GM23338 (cell line): Measurements from ENCODE around the gene ENOX2. TPM values are rescaled to one million over a fixed set of nuclear protein-coding genes. Genes with fewer than 3 reads are reported as not detected.

Experiments used
- ATAC-seq: fragments of 200-7000 bp; cut with Tn5 transposase; 3 replicates; pipeline ENCODE4 v1.9.1; 2020
- DNase-seq: peaks from one replicate; pipeline ENCODE4 v3.0.0-alpha.2; 2015; ENCODE audit warnings: low spot score
- H2AFZ ChIP-seq: fragments of 200-600 bp; sonication (generic); 2 replicates; pipeline ENCODE4 v1.8.0; 2016; ENCODE audit warnings: antibody characterized with exemption, mild to moderate bottlenecking, moderate library complexity
- H3F3A ChIP-seq: fragments of 200-600 bp; sonication (generic); replicated peaks from 2 replicates; pipeline ENCODE4 v1.8.0; 2017; ENCODE audit warnings: antibody characterized with exemption, mixed run types, low read depth
- H3K27ac ChIP-seq: fragments of 200-600 bp; sonication (generic); 2 replicates; pipeline ENCODE4 v1.6.1; 2016; ENCODE audit warnings: low read depth
- H3K27me3 ChIP-seq: fragments of 200-600 bp; sonication (generic); 2 replicates; pipeline ENCODE4 v1.8.0; 2016; ENCODE audit warnings: mild to moderate bottlenecking, mixed run types, moderate library complexity; ENCODE audit not compliant: insufficient read depth
- H3K36me3 ChIP-seq: fragments of 200-600 bp; sonication (generic); 2 replicates; pipeline ENCODE4 v1.8.0; 2016; ENCODE audit warnings: mild to moderate bottlenecking; ENCODE audit not compliant: insufficient read depth
- H3K4me1 ChIP-seq: fragments of 200-600 bp; sonication (generic); 2 replicates; pipeline ENCODE4 v1.8.0; 2016; ENCODE audit warnings: mild to moderate bottlenecking, moderate library complexity; ENCODE audit not compliant: insufficient read depth
- H3K4me2 ChIP-seq: fragments of 200-600 bp; sonication (generic); 2 replicates; pipeline ENCODE4 v1.7.1; 2017; ENCODE audit warnings: mixed run types
- H3K4me3 ChIP-seq: fragments of 200-600 bp; sonication (generic); 2 replicates; pipeline ENCODE4 v1.6.1; 2016; ENCODE audit warnings: mixed run types
- H3K79me2 ChIP-seq: fragments of 200-600 bp; sonication (generic); replicated peaks from 2 replicates; pipeline ENCODE4 v1.8.0; 2017; ENCODE audit warnings: mild to moderate bottlenecking; ENCODE audit not compliant: insufficient read depth
- H3K9me2 ChIP-seq: fragments of 200-600 bp; sonication (generic); 2 replicates; pipeline ENCODE4 v1.8.0; 2017; ENCODE audit not compliant: insufficient read depth
- H4K20me1 ChIP-seq: fragments of 200-600 bp; sonication (generic); replicated peaks from 2 replicates; pipeline ENCODE4 v1.8.0; 2017; ENCODE audit warnings: mild to moderate bottlenecking; ENCODE audit not compliant: insufficient read depth
- H3K27ac Mint-ChIP-seq: 2 replicates; pipeline ENCODE4 v1.8.0; 2020; ENCODE audit warnings: inconsistent platforms, mild to moderate bottlenecking, moderate library complexity, mixed read lengths
- H3K27me3 Mint-ChIP-seq: 3 replicates; pipeline ENCODE4 v1.8.0; 2022; ENCODE audit warnings: low read depth, mild to moderate bottlenecking, moderate library complexity, mixed read lengths, inconsistent platforms; ENCODE audit not compliant: insufficient read depth, poor library complexity
- H3K36me3 Mint-ChIP-seq: 3 replicates; pipeline ENCODE4 v1.8.0; 2021; ENCODE audit warnings: low read depth, mild to moderate bottlenecking, inconsistent platforms, moderate library complexity, mixed read lengths
- H3K4me1 Mint-ChIP-seq: 3 replicates; pipeline ENCODE4 v1.8.0; 2020; ENCODE audit warnings: mild to moderate bottlenecking, inconsistent platforms, mixed read lengths
- H3K4me3 Mint-ChIP-seq: 3 replicates; pipeline ENCODE4 v1.8.0; 2021; ENCODE audit warnings: moderate library complexity, mild to moderate bottlenecking, inconsistent platforms, mixed read lengths
- H3K9me3 Mint-ChIP-seq: 3 replicates; pipeline ENCODE4 v1.8.0; 2020; ENCODE audit warnings: moderate library complexity, mild to moderate bottlenecking, inconsistent platforms, mixed read lengths
- CREB1 ChIP-seq: fragments of 250-450 bp; sonication (Bioruptor Pico); IDR thresholded peaks from 2 replicates; pipeline ENCODE4 v1.5.0; 2020; ENCODE audit warnings: low read depth, mild to moderate bottlenecking, moderate library complexity
- EZH2 ChIP-seq: fragments of 200-600 bp; sonication (generic); IDR thresholded peaks from one replicate; pipeline ENCODE4 v1.8.0; 2017; ENCODE audit warnings: antibody characterized with exemption, mild to moderate bottlenecking, low read depth; ENCODE audit not compliant: unreplicated experiment
- EZH2phosphoT487 ChIP-seq: fragments of 200-600 bp; sonication (generic); IDR thresholded peaks from one replicate; pipeline ENCODE4 v1.8.1; 2018; ENCODE audit warnings: antibody characterized with exemption; ENCODE audit not compliant: unreplicated experiment
- JUNB ChIP-seq: IDR thresholded peaks from one replicate; pipeline ENCODE4 v1.6.1; 2016; ENCODE audit warnings: antibody characterized with exemption; ENCODE audit not compliant: unreplicated experiment
- NANOG ChIP-seq: IDR thresholded peaks from 2 replicates; pipeline ENCODE4 v1.6.1; 2016; ENCODE audit warnings: antibody characterized with exemption, borderline replicate concordance
- POLR2AphosphoS5 ChIP-seq: IDR thresholded peaks from 2 replicates; pipeline ENCODE4 v1.6.1; 2016; ENCODE audit warnings: antibody characterized with exemption, low read depth
- STAT1 ChIP-seq: IDR thresholded peaks from one replicate; pipeline ENCODE4 v1.6.1; 2016; ENCODE audit warnings: antibody characterized with exemption; ENCODE audit not compliant: unreplicated experiment
- ZNF114 ChIP-seq: fragments of 250-450 bp; sonication (Bioruptor Pico); IDR thresholded peaks from 2 replicates; pipeline ENCODE4 v1.5.0; 2020; ENCODE audit warnings: mild to moderate bottlenecking, moderate library complexity
- ZNF331 ChIP-seq: fragments of 250-450 bp; sonication (Bioruptor Pico); IDR thresholded peaks from 2 replicates; pipeline ENCODE4 v1.5.0; 2020; ENCODE audit warnings: low read depth, mild to moderate bottlenecking, moderate library complexity
- polyA plus RNA-seq: library from polyadenylated mRNA; unstranded; fragments of >200 nt; fragmentation: Nextera tagmentation; extraction: Ambion mirVana; gene quantifications from 2 replicates; pipeline ENCODE4 v1.2.1, GENCODE V29; 2016
- total RNA-seq: library from RNA; depleted of rRNA; stranded (reverse); fragments of >200 nt; shearing (Covaris generic); gene quantifications from 2 replicates; pipeline ENCODE4 v1.2.3, GENCODE V29; 2014
- TF ChIP-seq, protein P1 (sequence below): IDR thresholded peaks from one replicate; pipeline ENCODE4 v1.6.1; 2018; ENCODE audit warnings: antibody characterized with exemption; ENCODE audit not compliant: unreplicated experiment
- TF ChIP-seq, protein P2 (sequence below): fragments of 250-450 bp; sonication (Bioruptor Pico); IDR thresholded peaks from 2 replicates; pipeline ENCODE4 v1.5.0; 2020; ENCODE audit warnings: mild to moderate bottlenecking, moderate library complexity
- TF ChIP-seq, protein P3 (sequence below): IDR thresholded peaks from 2 replicates; pipeline ENCODE4 v1.6.1; 2016; ENCODE audit warnings: antibody characterized with exemption
- TF ChIP-seq, protein P4 (sequence below), 2 experiments: fragments of 200-600 bp in 1 of 2; sonication (generic) in 1 of 2; conservative IDR thresholded peaks; 2 replicates each; pipeline versions ENCODE4 v1.5.1 to v1.6.1; 2016 to 2017; ENCODE audit warnings: antibody characterized with exemption in 2 of 2, low read depth in 2 of 2, mild to moderate bottlenecking in 2 of 2, moderate library complexity in 1 of 2

The ENOX2 gene
- total and polyA plus RNA-seq, 2 experiments from 2014 or later, result 9.6 to 11.2 TPM

DNA sequence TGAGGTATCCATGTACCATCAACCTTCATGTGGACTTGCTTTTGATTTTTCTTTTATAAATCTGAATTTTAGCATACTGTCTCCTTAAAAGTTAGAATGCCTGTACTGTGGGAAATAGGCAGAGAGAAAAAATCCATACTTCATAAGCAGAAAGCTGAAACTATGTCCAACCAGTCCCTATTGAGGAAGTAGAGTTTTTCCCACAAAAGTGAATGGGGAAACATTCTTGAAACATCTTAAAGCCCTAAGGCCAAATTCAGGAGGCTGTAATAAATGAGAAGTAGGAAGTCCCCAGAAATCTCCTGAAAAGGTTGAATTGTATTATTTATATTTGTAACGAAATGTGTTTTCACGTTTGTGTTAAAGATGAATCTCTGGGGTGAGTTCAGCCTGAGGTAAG is 56.3 kb downstream of the ENOX2 start:
- Histone ChIP-seq H3K4me1 (no peaks in the 10 kb centered on the region), H3K79me2 (no peaks in the 10 kb centered on the region), H3K9me2 (no peaks in the 10 kb centered on the region), H4K20me1 (no peaks in the 10 kb centered on the region), H3K4me2 (no peak overlapping the region), H3K36me3 (no peaks in the 10 kb centered on the region), H3K27me3 (no peaks in the 10 kb centered on the region), H2AFZ (no peak overlapping the region), H3F3A (no peaks in the 10 kb centered on the region), H3K4me3 (no peak overlapping the region), H3K27ac (no peak overlapping the region)
- peaks cover 12% of the 10 kb centered on the region for H3K4me1 Mint-ChIP-seq
- ATAC-seq, result no peak
- no peak overlapping the region for H3K27ac Mint-ChIP-seq
- H3K4me3 Mint-ChIP-seq, result no peak overlapping the region
- no peak for DNase-seq
- TF ChIP-seq EZH2 (no peak), ZNF331 (CRISPR knock-in tag) (no peak), EZH2phosphoT487 (no peak), ZNF114 (no peak), POLR2AphosphoS5 (no peak), NANOG (no peak), JUNB (no peak), CREB1 (CRISPR knock-in tag) (no peak), STAT1 (no peak)
- TF ChIP-seq, protein P1, sequence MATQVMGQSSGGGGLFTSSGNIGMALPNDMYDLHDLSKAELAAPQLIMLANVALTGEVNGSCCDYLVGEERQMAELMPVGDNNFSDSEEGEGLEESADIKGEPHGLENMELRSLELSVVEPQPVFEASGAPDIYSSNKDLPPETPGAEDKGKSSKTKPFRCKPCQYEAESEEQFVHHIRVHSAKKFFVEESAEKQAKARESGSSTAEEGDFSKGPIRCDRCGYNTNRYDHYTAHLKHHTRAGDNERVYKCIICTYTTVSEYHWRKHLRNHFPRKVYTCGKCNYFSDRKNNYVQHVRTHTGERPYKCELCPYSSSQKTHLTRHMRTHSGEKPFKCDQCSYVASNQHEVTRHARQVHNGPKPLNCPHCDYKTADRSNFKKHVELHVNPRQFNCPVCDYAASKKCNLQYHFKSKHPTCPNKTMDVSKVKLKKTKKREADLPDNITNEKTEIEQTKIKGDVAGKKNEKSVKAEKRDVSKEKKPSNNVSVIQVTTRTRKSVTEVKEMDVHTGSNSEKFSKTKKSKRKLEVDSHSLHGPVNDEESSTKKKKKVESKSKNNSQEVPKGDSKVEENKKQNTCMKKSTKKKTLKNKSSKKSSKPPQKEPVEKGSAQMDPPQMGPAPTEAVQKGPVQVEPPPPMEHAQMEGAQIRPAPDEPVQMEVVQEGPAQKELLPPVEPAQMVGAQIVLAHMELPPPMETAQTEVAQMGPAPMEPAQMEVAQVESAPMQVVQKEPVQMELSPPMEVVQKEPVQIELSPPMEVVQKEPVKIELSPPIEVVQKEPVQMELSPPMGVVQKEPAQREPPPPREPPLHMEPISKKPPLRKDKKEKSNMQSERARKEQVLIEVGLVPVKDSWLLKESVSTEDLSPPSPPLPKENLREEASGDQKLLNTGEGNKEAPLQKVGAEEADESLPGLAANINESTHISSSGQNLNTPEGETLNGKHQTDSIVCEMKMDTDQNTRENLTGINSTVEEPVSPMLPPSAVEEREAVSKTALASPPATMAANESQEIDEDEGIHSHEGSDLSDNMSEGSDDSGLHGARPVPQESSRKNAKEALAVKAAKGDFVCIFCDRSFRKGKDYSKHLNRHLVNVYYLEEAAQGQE, result no peak
- TF ChIP-seq, protein P2, sequence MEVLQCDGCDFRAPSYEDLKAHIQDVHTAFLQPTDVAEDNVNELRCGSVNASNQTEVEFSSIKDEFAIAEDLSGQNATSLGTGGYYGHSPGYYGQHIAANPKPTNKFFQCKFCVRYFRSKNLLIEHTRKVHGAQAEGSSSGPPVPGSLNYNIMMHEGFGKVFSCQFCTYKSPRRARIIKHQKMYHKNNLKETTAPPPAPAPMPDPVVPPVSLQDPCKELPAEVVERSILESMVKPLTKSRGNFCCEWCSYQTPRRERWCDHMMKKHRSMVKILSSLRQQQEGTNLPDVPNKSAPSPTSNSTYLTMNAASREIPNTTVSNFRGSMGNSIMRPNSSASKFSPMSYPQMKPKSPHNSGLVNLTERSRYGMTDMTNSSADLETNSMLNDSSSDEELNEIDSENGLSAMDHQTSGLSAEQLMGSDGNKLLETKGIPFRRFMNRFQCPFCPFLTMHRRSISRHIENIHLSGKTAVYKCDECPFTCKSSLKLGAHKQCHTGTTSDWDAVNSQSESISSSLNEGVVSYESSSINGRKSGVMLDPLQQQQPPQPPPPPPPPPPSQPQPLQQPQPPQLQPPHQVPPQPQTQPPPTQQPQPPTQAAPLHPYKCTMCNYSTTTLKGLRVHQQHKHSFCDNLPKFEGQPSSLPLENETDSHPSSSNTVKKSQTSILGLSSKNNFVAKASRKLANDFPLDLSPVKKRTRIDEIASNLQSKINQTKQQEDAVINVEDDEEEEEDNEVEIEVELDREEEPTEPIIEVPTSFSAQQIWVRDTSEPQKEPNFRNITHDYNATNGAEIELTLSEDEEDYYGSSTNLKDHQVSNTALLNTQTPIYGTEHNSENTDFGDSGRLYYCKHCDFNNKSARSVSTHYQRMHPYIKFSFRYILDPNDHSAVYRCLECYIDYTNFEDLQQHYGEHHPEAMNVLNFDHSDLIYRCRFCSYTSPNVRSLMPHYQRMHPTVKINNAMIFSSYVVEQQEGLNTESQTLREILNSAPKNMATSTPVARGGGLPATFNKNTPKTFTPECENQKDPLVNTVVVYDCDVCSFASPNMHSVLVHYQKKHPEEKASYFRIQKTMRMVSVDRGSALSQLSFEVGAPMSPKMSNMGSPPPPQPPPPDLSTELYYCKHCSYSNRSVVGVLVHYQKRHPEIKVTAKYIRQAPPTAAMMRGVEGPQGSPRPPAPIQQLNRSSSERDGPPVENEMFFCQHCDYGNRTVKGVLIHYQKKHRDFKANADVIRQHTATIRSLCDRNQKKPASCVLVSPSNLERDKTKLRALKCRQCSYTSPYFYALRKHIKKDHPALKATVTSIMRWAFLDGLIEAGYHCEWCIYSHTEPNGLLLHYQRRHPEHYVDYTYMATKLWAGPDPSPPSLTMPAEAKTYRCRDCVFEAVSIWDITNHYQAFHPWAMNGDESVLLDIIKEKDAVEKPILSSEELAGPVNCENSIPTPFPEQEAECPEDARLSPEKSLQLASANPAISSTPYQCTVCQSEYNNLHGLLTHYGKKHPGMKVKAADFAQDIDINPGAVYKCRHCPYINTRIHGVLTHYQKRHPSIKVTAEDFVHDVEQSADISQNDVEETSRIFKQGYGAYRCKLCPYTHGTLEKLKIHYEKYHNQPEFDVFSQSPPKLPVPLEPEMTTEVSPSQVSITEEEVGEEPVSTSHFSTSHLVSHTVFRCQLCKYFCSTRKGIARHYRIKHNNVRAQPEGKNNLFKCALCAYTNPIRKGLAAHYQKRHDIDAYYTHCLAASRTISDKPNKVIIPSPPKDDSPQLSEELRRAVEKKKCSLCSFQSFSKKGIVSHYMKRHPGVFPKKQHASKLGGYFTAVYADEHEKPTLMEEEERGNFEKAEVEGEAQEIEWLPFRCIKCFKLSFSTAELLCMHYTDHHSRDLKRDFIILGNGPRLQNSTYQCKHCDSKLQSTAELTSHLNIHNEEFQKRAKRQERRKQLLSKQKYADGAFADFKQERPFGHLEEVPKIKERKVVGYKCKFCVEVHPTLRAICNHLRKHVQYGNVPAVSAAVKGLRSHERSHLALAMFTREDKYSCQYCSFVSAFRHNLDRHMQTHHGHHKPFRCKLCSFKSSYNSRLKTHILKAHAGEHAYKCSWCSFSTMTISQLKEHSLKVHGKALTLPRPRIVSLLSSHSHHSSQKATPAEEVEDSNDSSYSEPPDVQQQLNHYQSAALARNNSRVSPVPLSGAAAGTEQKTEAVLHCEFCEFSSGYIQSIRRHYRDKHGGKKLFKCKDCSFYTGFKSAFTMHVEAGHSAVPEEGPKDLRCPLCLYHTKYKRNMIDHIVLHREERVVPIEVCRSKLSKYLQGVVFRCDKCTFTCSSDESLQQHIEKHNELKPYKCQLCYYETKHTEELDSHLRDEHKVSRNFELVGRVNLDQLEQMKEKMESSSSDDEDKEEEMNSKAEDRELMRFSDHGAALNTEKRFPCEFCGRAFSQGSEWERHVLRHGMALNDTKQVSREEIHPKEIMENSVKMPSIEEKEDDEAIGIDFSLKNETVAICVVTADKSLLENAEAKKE (CRISPR knock-in tag), result no peak
- TF ChIP-seq, protein P3, sequence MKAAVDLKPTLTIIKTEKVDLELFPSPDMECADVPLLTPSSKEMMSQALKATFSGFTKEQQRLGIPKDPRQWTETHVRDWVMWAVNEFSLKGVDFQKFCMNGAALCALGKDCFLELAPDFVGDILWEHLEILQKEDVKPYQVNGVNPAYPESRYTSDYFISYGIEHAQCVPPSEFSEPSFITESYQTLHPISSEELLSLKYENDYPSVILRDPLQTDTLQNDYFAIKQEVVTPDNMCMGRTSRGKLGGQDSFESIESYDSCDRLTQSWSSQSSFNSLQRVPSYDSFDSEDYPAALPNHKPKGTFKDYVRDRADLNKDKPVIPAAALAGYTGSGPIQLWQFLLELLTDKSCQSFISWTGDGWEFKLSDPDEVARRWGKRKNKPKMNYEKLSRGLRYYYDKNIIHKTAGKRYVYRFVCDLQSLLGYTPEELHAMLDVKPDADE, result no peak
- TF ChIP-seq, protein P4, sequence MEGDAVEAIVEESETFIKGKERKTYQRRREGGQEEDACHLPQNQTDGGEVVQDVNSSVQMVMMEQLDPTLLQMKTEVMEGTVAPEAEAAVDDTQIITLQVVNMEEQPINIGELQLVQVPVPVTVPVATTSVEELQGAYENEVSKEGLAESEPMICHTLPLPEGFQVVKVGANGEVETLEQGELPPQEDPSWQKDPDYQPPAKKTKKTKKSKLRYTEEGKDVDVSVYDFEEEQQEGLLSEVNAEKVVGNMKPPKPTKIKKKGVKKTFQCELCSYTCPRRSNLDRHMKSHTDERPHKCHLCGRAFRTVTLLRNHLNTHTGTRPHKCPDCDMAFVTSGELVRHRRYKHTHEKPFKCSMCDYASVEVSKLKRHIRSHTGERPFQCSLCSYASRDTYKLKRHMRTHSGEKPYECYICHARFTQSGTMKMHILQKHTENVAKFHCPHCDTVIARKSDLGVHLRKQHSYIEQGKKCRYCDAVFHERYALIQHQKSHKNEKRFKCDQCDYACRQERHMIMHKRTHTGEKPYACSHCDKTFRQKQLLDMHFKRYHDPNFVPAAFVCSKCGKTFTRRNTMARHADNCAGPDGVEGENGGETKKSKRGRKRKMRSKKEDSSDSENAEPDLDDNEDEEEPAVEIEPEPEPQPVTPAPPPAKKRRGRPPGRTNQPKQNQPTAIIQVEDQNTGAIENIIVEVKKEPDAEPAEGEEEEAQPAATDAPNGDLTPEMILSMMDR (conservative IDR thresholded peaks at IDR 0.05; ENCODE audit: low read depth in 2 of 2), result no peak
- H3K9me3 Mint-ChIP-seq, result no peaks in the 10 kb centered on the region
- H3K36me3 Mint-ChIP-seq, result no peaks in the 10 kb centered on the region
- H3K27me3 Mint-ChIP-seq, result peaks cover 3% of the 10 kb centered on the region
